H1 (cell line): ENCODE measurements around the gene TTL. TPM values are rescaled to one million over a fixed set of nuclear protein-coding genes. Genes with fewer than 3 reads are reported as not detected.

ENCODE experiments used
- CTCF ChIA-PET: fragments of 300-600 bp; sonication (Branson Sonifier 250); formaldehyde crosslinking; loops from one replicate; lab custom pipeline; 2021; ENCODE audit not compliant: partially characterized antibody; lab: Charles Lee
- POLR2A ChIA-PET: fragments of 300-600 bp; sonication (Branson Sonifier 250); formaldehyde crosslinking; loops from one replicate; lab custom pipeline; 2021; ENCODE audit warnings: inconsistent platforms; ENCODE audit not compliant: partially characterized antibody; lab: Charles Lee
- DNase-seq, 2 experiments: peaks; one replicate each; pipeline versions ENCODE4 v3.0.0 to v3.0.0-alpha.2; 2010 to 2022; ENCODE audit warnings: low spot score in 2 of 2, low read depth in 1 of 2, mixed read lengths in 1 of 2
- FAIRE-seq: peaks from 2 replicates; lab custom pipeline; 2011; peaks lifted over from hg19 to GRCh38; lab: Jason Lieb, UNC
- H2AFZ ChIP-seq: 2 replicates; pipeline ENCODE4 v1.8.1; 2012; ENCODE audit warnings: low read length, inconsistent platforms
- H2AK5ac ChIP-seq: 2 replicates; pipeline ENCODE4 v1.6.1; 2013; ENCODE audit warnings: low read depth, low read length
- H2BK120ac ChIP-seq: replicated peaks from 2 replicates; pipeline ENCODE3; 2013; ENCODE audit warnings: low read depth, low read length, inconsistent platforms
- H2BK12ac ChIP-seq: 2 replicates; pipeline ENCODE4 v1.6.1; 2013; ENCODE audit warnings: low read depth, low read length
- H2BK15ac ChIP-seq: 2 replicates; pipeline ENCODE4 v1.6.1; 2013; ENCODE audit warnings: low read length
- H2BK20ac ChIP-seq: 2 replicates; pipeline ENCODE4 v1.6.1; 2013; ENCODE audit warnings: low read length
- H2BK5ac ChIP-seq: 2 replicates; pipeline ENCODE4 v1.6.1; 2013; ENCODE audit warnings: low read depth, low read length
- H3K14ac ChIP-seq: 2 replicates; pipeline ENCODE4 v1.6.1; 2013; ENCODE audit warnings: inconsistent platforms; ENCODE audit not compliant: insufficient read length
- H3K18ac ChIP-seq: 2 replicates; pipeline ENCODE4 v1.6.1; 2013; ENCODE audit warnings: low read length; ENCODE audit errors: extremely low read depth
- H3K23ac ChIP-seq: 2 replicates; pipeline ENCODE4 v1.6.1; 2013; ENCODE audit warnings: inconsistent platforms; ENCODE audit not compliant: insufficient read length
- H3K23me2 ChIP-seq: 2 replicates; pipeline ENCODE4 v1.6.1; 2013; ENCODE audit warnings: low read depth, low read length
- H3K27ac ChIP-seq: 2 replicates; pipeline ENCODE4 v1.6.1; 2011; ENCODE audit warnings: low read depth, low read length, inconsistent platforms
- H3K27me3 ChIP-seq, 4 experiments: replicated peaks in 1 of 4; 1 replicate in 1 of 4; 2 replicates in 3 of 4; pipeline versions ENCODE4 v1.6.1 to v1.8.1; 2011 to 2013; ENCODE audit warnings: low read length in 3 of 4, mild to moderate bottlenecking in 3 of 4, inconsistent platforms in 2 of 4, mixed read lengths in 2 of 4, moderate library complexity in 1 of 4; ENCODE audit not compliant: control insufficient read depth in 3 of 4, insufficient read depth in 3 of 4; ENCODE audit errors: extremely low read depth in 1 of 4
- H3K36me3 ChIP-seq, 4 experiments: 2 replicates each; pipeline versions ENCODE4 v1.6.1 to v1.8.1; 2011 to 2013; ENCODE audit warnings: mild to moderate bottlenecking in 4 of 4, low read length in 3 of 4, moderate library complexity in 2 of 4, control low read depth in 1 of 4, inconsistent platforms in 1 of 4; ENCODE audit not compliant: insufficient read depth in 4 of 4, control insufficient read depth in 2 of 4
- H3K4ac ChIP-seq: replicated peaks from 2 replicates; pipeline ENCODE3; 2013; ENCODE audit warnings: low read length, low read depth, mixed read lengths, inconsistent platforms; ENCODE audit not compliant: insufficient read length
- H3K4me1 ChIP-seq, 4 experiments: replicated peaks in 1 of 4; 1 replicate in 1 of 4; 2 replicates in 3 of 4; pipeline versions ENCODE4 v1.6.1 to v1.8.1; 2011 to 2013; ENCODE audit warnings: low read length in 3 of 4, inconsistent platforms in 2 of 4, mixed read lengths in 1 of 4; ENCODE audit not compliant: insufficient read depth in 4 of 4, control insufficient read depth in 3 of 4
- H3K4me2 ChIP-seq, 2 experiments: 2 replicates each; pipeline versions ENCODE4 v1.6.1 to v1.8.1; 2011 to 2013; ENCODE audit warnings: low read depth in 2 of 2, low read length in 2 of 2, control low read depth in 1 of 2, inconsistent platforms in 1 of 2, mild to moderate bottlenecking in 1 of 2; ENCODE audit not compliant: insufficient read depth in 1 of 2
- H3K4me3 ChIP-seq, 4 experiments: fragments of 200-600, 300-600 bp in 1 of 4; sonication (generic), shearing (Covaris generic), sonication (Bioruptor Twin) in 1 of 4; 2 replicates each; pipeline versions ENCODE4 v1.5.1 to v1.8.1; 2011 to 2016; ENCODE audit warnings: low read length in 4 of 4, low read depth in 3 of 4, control low read depth in 2 of 4, inconsistent platforms in 2 of 4, mild to moderate bottlenecking in 2 of 4, mixed read lengths in 1 of 4, moderate library complexity in 1 of 4; ENCODE audit not compliant: insufficient read depth in 2 of 4; ENCODE audit errors: extremely low read depth in 1 of 4
- H3K56ac ChIP-seq: replicated peaks from 2 replicates; pipeline ENCODE3; 2013; ENCODE audit warnings: low read depth, mild to moderate bottlenecking, mixed read lengths, low read length, inconsistent platforms; ENCODE audit not compliant: insufficient read length
- H3K79me1 ChIP-seq: 2 replicates; pipeline ENCODE4 v1.6.1; 2013; ENCODE audit warnings: low read depth, low read length, control low read depth
- H3K79me2 ChIP-seq, 2 experiments: 2 replicates each; pipeline versions ENCODE4 v1.6.1 to v1.8.1; 2012 to 2013; ENCODE audit warnings: low read length in 2 of 2, mild to moderate bottlenecking in 2 of 2, inconsistent platforms in 1 of 2; ENCODE audit not compliant: insufficient read depth in 2 of 2, control insufficient read depth in 1 of 2
- H3K9ac ChIP-seq, 4 experiments: replicated peaks in 1 of 4; 1 replicate in 1 of 4; 2 replicates in 3 of 4; pipeline versions ENCODE4 v1.6.1 to v1.8.1; 2011 to 2013; ENCODE audit warnings: low read depth in 3 of 4, low read length in 3 of 4, control low read depth in 2 of 4, mild to moderate bottlenecking in 2 of 4, moderate library complexity in 2 of 4, inconsistent platforms in 1 of 4; ENCODE audit errors: extremely low read depth in 1 of 4
- H3K9me3 ChIP-seq, 2 experiments: 2 replicates each; pipeline versions ENCODE4 v1.6.1 to v1.8.1; 2012 to 2013; ENCODE audit warnings: mild to moderate bottlenecking in 2 of 2, moderate library complexity in 2 of 2, control low read depth in 1 of 2, inconsistent platforms in 1 of 2, low read depth in 1 of 2, low read length in 1 of 2, mixed read lengths in 1 of 2; ENCODE audit not compliant: insufficient read depth in 2 of 2
- H4K20me1 ChIP-seq, 2 experiments: replicated peaks in 1 of 2; 2 replicates each; pipeline versions ENCODE3 to v1.8.1; 2011 to 2013; ENCODE audit warnings: inconsistent platforms in 2 of 2, low read length in 2 of 2, mild to moderate bottlenecking in 1 of 2; ENCODE audit not compliant: insufficient read depth in 2 of 2, control insufficient read depth in 1 of 2
- H4K5ac ChIP-seq: 2 replicates; pipeline ENCODE4 v1.6.1; 2013; ENCODE audit warnings: low read length, low read depth, mixed read lengths, inconsistent platforms; ENCODE audit not compliant: insufficient read length
- H4K8ac ChIP-seq: 2 replicates; pipeline ENCODE4 v1.8.0; 2013; ENCODE audit warnings: mild to moderate bottlenecking, moderate library complexity, low read length, inconsistent platforms; ENCODE audit not compliant: insufficient read depth; ENCODE audit errors: extremely low read depth
- H4K91ac ChIP-seq: replicated peaks from 2 replicates; pipeline ENCODE3; 2013; ENCODE audit warnings: low read length, mixed read lengths, inconsistent platforms; ENCODE audit not compliant: insufficient read length
- E2F6 ChIP-seq: IDR thresholded peaks from 2 replicates; pipeline ENCODE4 v1.6.1; 2012; ENCODE audit warnings: inconsistent platforms
- GTF2F1 ChIP-seq: IDR thresholded peaks from 2 replicates; pipeline ENCODE4 v1.6.1; 2012; ENCODE audit warnings: low read depth, low read length, improper control_type of control experiment, borderline replicate concordance
- KDM1A ChIP-seq: fragments of 200-600, 300-600 bp; sonication (generic); IDR thresholded peaks from 2 replicates; pipeline ENCODE4 v1.7.1; 2016; ENCODE audit warnings: mild to moderate bottlenecking, low read length, borderline replicate concordance
- KDM4A ChIP-seq: IDR thresholded peaks from one replicate; pipeline ENCODE4 v1.7.1; 2012; ENCODE audit warnings: low read depth, mild to moderate bottlenecking, moderate library complexity, low read length, inconsistent platforms; ENCODE audit not compliant: severe bottlenecking
- POLR2A ChIP-seq, 2 experiments: IDR thresholded peaks; 1 replicate in 1 of 2; 2 replicates in 1 of 2; pipeline ENCODE4 v1.6.1; 2011; ENCODE audit warnings: low read depth in 2 of 2, low read length in 2 of 2, mild to moderate bottlenecking in 2 of 2; ENCODE audit errors: control extremely low read depth in 1 of 2
- RXRA ChIP-seq: IDR thresholded peaks from 2 replicates; pipeline ENCODE4 v1.6.1; 2011; ENCODE audit warnings: low read depth, mild to moderate bottlenecking, low read length, moderate library complexity; ENCODE audit not compliant: insufficient read depth
- SIN3A ChIP-seq, 2 experiments: IDR thresholded peaks in 1 of 2; conservative IDR thresholded peaks in 1 of 2; 2 replicates each; pipeline ENCODE4 v1.6.1; 2011 to 2012; ENCODE audit warnings: low read length in 2 of 2, improper control_type of control experiment in 1 of 2, low read depth in 1 of 2, mild to moderate bottlenecking in 1 of 2
- SP1 ChIP-seq: IDR thresholded peaks from 2 replicates; pipeline ENCODE4 v1.6.1; 2011; ENCODE audit warnings: low read depth, low read length
- TAF1 ChIP-seq: IDR thresholded peaks from 2 replicates; pipeline ENCODE4 v1.6.1; 2011; ENCODE audit warnings: mild to moderate bottlenecking, low read depth, low read length
- TEAD4 ChIP-seq: IDR thresholded peaks from 2 replicates; pipeline ENCODE4 v1.6.1; 2012; ENCODE audit warnings: low read depth, low read length, inconsistent platforms, mixed read lengths
- WGBS, 2 experiments: shearing (Covaris generic) in 1 of 2; methylation state at CpG; one replicate each; pipeline versions ENCODE4 v1.1.6 to v1.1.7; 2013 to 2015; ENCODE audit warnings: low lambda C conversion rate in 2 of 2, mixed read lengths in 2 of 2, inconsistent platforms in 1 of 2, low coverage in 1 of 2, missing lambda C conversion rate in 1 of 2; ENCODE audit not compliant: insufficient replicate concordance in 2 of 2, insufficient coverage in 1 of 2, insufficient read length in 1 of 2; ENCODE audit errors: extremely low coverage in 1 of 2, missing lambda C conversion rate in 1 of 2; 5-methylcytosine and 5-hydroxymethylcytosine counted together
- polyA plus RNA-seq, 7 experiments: library from polyadenylated mRNA; depleted of rRNA in 3 of 7; stranded (reverse) in 5 of 7; unstranded in 2 of 7; fragments of >200 nt in 5 of 7; fragments of 200-250 nt in 2 of 7; gene quantifications; 1 replicate in 5 of 7; 2 replicates in 1 of 7; 4 replicates in 1 of 7; pipeline versions ENCODE4 v1.2.1 to v1.2.3, GENCODE V29; 2011 to 2013; ENCODE audit warnings: missing spikeins in 2 of 7, mixed read lengths in 2 of 7
- total RNA-seq: library from RNA; stranded (reverse); fragmentation: NEBNext Ultra II Directional; extraction: Animal tissue kit (Norgen Biotek cat#: 25700); gene quantifications from 2 replicates; pipeline ENCODE4 v1.2.1, GENCODE V29; 2021

Gene TTL
- total and polyA plus RNA-seq, 2 of the 8 experiments (the other 6 are each of a cell fraction or from before 2014, with no cell fraction given) = 17.5 to 57.1 TPM

GRCh38 chr2:112584134-112584890 is 102.4 kb downstream of the TTL start, which contains the start of gene CHCHD5:
CHCHD5 (plus strand) TSS chr2:112584609; CDS start chr2:112584648, 39 bp downstream.
- no peaks in the 10 kb centered on the region for H3K9me3 ChIP-seq
- peak within 1 kb of the TSS; percentile 99 for H4K5ac ChIP-seq
- peaks cover 0 to 4% (median 2%) of the 10 kb centered on the region in 4 experiments; a peak in 4 of 7 replicates for H3K4me1 ChIP-seq
- H3K56ac ChIP-seq = peak within 1 kb of the TSS; percentile 93
- DNase-seq (peak; percentile 85 to 89), FAIRE-seq (no peak)
- H2BK120ac ChIP-seq = peak within 1 kb of the TSS; percentile 13
- H3K18ac ChIP-seq = peak within 1 kb of the TSS; percentile 100
- peak within 1 kb of the TSS; percentile 90; the same call in 1 of the 2 replicates for H2BK15ac ChIP-seq
- H3K14ac ChIP-seq = no peak within 1 kb of the TSS
- H3K23me2 ChIP-seq = peaks cover 9% of the 10 kb centered on the region; the same call in 1 of the 2 replicates
- CTCF ChIA-PET = interaction anchor here (0.8 to 4.0 kb wide), 10 partner anchors 10 to 642 kb away, joined by 3 to 17 read pairs (median 4); partner anchors contain the start of gene SLC20A1
- H2AFZ ChIP-seq = peak within 1 kb of the TSS; percentile 98
- peaks cover 0 to 8% (median 2%) of the 10 kb centered on the region in 4 experiments; a peak in 5 of 8 replicates for H3K36me3 ChIP-seq
- no peak within 1 kb of the TSS for H3K23ac ChIP-seq
- H3K79me2 ChIP-seq = no peaks in the 10 kb centered on the region
- no peaks in the 10 kb centered on the region for H3K79me1 ChIP-seq
- H2BK12ac ChIP-seq = peak within 1 kb of the TSS; percentile 97
- peak within 1 kb of the TSS; percentile 78 for H4K91ac ChIP-seq
- peak within 1 kb of the TSS; percentile 80 to 95 (median 86) for H3K9ac ChIP-seq
- peak within 1 kb of the TSS; percentile 96 for H3K27ac ChIP-seq
- peak within 1 kb of the TSS; percentile 99 for H2BK5ac ChIP-seq
- peak within 1 kb of the TSS; percentile 93 for H4K8ac ChIP-seq
- no peaks in the 10 kb centered on the region for H3K27me3 ChIP-seq
- H2BK20ac ChIP-seq = no peak within 1 kb of the TSS
- H3K4me2 ChIP-seq = peak within 1 kb of the TSS; percentile 72 to 80
- POLR2A ChIA-PET = interaction anchor here (0.8 to 1.4 kb wide), 7 partner anchors 8 to 143 kb away, joined by 3 to 5 read pairs (median 3); no protein-coding TSS in a partner anchor
- no peaks in the 10 kb centered on the region for H4K20me1 ChIP-seq
- H3K4ac ChIP-seq = peak within 1 kb of the TSS; percentile 47
- H3K4me3 ChIP-seq = peak within 1 kb of the TSS; percentile 82 to 93 (median 88)
- no peak within 1 kb of the TSS; the same call in 1 of the 2 replicates for H2AK5ac ChIP-seq
- 1% methylated on average over 54 of the region's 54 CpGs; no CpG with 5 or more reads in 1 of the 2 experiments for WGBS, 2 experiments
- TF ChIP-seq RXRA (0 out of 2 replicates have a peak, but pooled peaks have one; percentile 72), POLR2A (IDR thresholded peaks at IDR 0.05; ENCODE audit: control extremely low read depth in 1 of 2, low read depth in 2 of 2, low read length in 2 of 2) (peak in 1 of 2 experiments; percentile 92; a peak in 2 of 3 replicates), SP1 (peak; percentile 19; the same call in 1 of the 2 replicates), TAF1 (peak; percentile 72), GTF2F1 (peak; percentile 85; the same call in 1 of the 2 replicates), TEAD4 (no peak; the same call in 1 of the 2 replicates), KDM1A (no peak), E2F6 (peak; percentile 57; the same call in 1 of the 2 replicates), SIN3A (conservative IDR thresholded peaks at IDR 0.05 in 1 of 2, IDR thresholded peaks at IDR 0.05 in 1 of 2; ENCODE audit: low read depth in 1 of 2, low read length in 2 of 2) (peak; percentile 59 to 63; a peak in 2 of 4 replicates), KDM4A (peak; percentile 76)
